Small intestine (tissue), 7 donors: Measurements from ENCODE around the gene DSCAML1. TPM values are rescaled to one million over a fixed set of nuclear protein-coding genes. Genes with fewer than 3 reads are reported as not detected.

Experiments
- DNase-seq, 2 donors: peaks; one replicate each; pipeline versions ENCODE4 v3.0.0 to v3.0.0-alpha.2; 2013
- FAIRE-seq: peaks from 2 replicates; lab custom pipeline; 2012; peaks lifted over from hg19 to GRCh38; lab: Jason Lieb, UNC
- H3K27ac ChIP-seq, 3 donors: one replicate each; pipeline ENCODE4 v1.5.1; 2013; ENCODE audit warnings: low read length in 2 of 3, mild to moderate bottlenecking in 2 of 3, control low read depth in 1 of 3, inconsistent platforms in 1 of 3, low read depth in 1 of 3, moderate library complexity in 1 of 3
- H3K27me3 ChIP-seq, 3 donors: one replicate each; pipeline ENCODE4 v1.6.1; 2013; ENCODE audit warnings: low read length in 3 of 3, inconsistent platforms in 1 of 3; ENCODE audit not compliant: control insufficient read depth in 3 of 3, insufficient read depth in 3 of 3
- H3K36me3 ChIP-seq, 3 donors: one replicate each; pipeline ENCODE4 v1.6.1; 2013; ENCODE audit warnings: low read length in 3 of 3, inconsistent platforms in 1 of 3, low read depth in 1 of 3, mild to moderate bottlenecking in 1 of 3, moderate library complexity in 1 of 3; ENCODE audit not compliant: control insufficient read depth in 3 of 3, insufficient read depth in 2 of 3
- H3K4me1 ChIP-seq, 3 donors: one replicate each; pipeline ENCODE4 v1.6.1; 2013; ENCODE audit warnings: low read length in 2 of 3, inconsistent platforms in 1 of 3, low read depth in 1 of 3, mild to moderate bottlenecking in 1 of 3, moderate library complexity in 1 of 3; ENCODE audit not compliant: control insufficient read depth in 3 of 3, insufficient read depth in 2 of 3
- H3K4me3 ChIP-seq, 3 donors: one replicate each; pipeline ENCODE4 v1.5.1; 2013; ENCODE audit warnings: low read length in 3 of 3, control low read depth in 1 of 3, inconsistent platforms in 1 of 3, low read depth in 1 of 3, mild to moderate bottlenecking in 1 of 3, moderate library complexity in 1 of 3
- H3K9me3 ChIP-seq, 2 donors: one replicate each; pipeline ENCODE4 v1.6.1; 2013; ENCODE audit warnings: low read depth in 1 of 2, low read length in 1 of 2; ENCODE audit not compliant: control insufficient read depth in 2 of 2, insufficient read depth in 1 of 2
- WGBS, 3 donors: extraction: QIAGEN DNeasy Blood & Tissue Kit; methylation state at CpG; one replicate each; pipeline ENCODE4 v1.1.7; 2013; 5-methylcytosine and 5-hydroxymethylcytosine counted together
- polyA plus RNA-seq, 4 donors: library from polyadenylated mRNA; stranded (reverse) in 3 of 4; unstranded in 1 of 4; fragments of 200-250 nt in 3 of 4; fragments of 120-200 nt in 1 of 4; gene quantifications; one replicate each; pipeline versions ENCODE4 v1.2.1 to v1.2.3, GENCODE V29; 2013
- donor health status: healthy with polysubstance abuse.
- donor health status: control.
- donor health status: control.
- donor health status: Bipolar disorder and iron deficiency.
- donor health status: healthy.

Gene DSCAML1
- polyA plus RNA-seq, 4 donors: under 0.01 to 3.3 (median 0.22) TPM; not detected in 1

- Histone ChIP-seq H3K27ac (peak overlapping the region; percentile 34 to 79 (median 42)), H3K27me3 (no peaks in the 10 kb centered on the region), H3K4me3 (no peak overlapping the region), H3K9me3 (no peaks in the 10 kb centered on the region), H3K4me1 (peaks cover 0 to 61% (median 4%) of the 10 kb centered on the region in 3 donors), H3K36me3 (peaks cover 0 to 6% (median 0%) of the 10 kb centered on the region in 3 donors)
- 58 to 78% (median 71%) methylated on average over 18 of the region's 18 CpGs for WGBS, 3 donors
- no peak for DNase-seq
- FAIRE-seq: no peak
Observed at GRCh38 chr11:117823294-117823945, 26.4 kb upstream of the DSCAML1 start.

- peaks cover 0 to 66% (median 4%) of the 10 kb centered on the region in 3 donors for H3K4me1 ChIP-seq
- DNase-seq (peak; percentile 45 to 60), FAIRE-seq (no peak)
- H3K36me3 ChIP-seq: peaks cover 0 to 6% (median 0%) of the 10 kb centered on the region in 3 donors
- no peak overlapping the region for H3K4me3 ChIP-seq
- H3K27me3 ChIP-seq: no peaks in the 10 kb centered on the region
- H3K27ac ChIP-seq: no peak overlapping the region
- no peaks in the 10 kb centered on the region for H3K9me3 ChIP-seq
- 62 to 66% (median 62%) methylated on average over 33 of the region's 33 CpGs for WGBS, 3 donors
Observed at GRCh38 chr11:117822074-117823033, 25.3 kb upstream of the DSCAML1 start.

GRCh38 chr11:117821431-117821830 is 24.4 kb upstream of the DSCAML1 start:
- DNase-seq: no peak
- peaks cover 0 to 9% (median 0%) of the 10 kb centered on the region in 3 donors for H3K36me3 ChIP-seq
- no peaks in the 10 kb centered on the region for H3K9me3 ChIP-seq
- 77 to 84% (median 81%) methylated on average over 12 of the region's 12 CpGs for WGBS, 3 donors
- H3K27me3 ChIP-seq: no peaks in the 10 kb centered on the region
- FAIRE-seq: no peak
- H3K4me1 ChIP-seq: peaks cover 0 to 71% (median 4%) of the 10 kb centered on the region in 3 donors
- no peak overlapping the region for H3K4me3 ChIP-seq
- H3K27ac ChIP-seq: no peak overlapping the region

GRCh38 chr11:117820516-117820915 is 23.5 kb upstream of the DSCAML1 start:
- FAIRE-seq: no peak
- no peaks in the 10 kb centered on the region for H3K27me3 ChIP-seq
- peak overlapping the region in 1 of 3 donors; percentile 87 for H3K27ac ChIP-seq
- no peaks in the 10 kb centered on the region for H3K9me3 ChIP-seq
- no peak overlapping the region for H3K4me3 ChIP-seq
- 74 to 87% (median 82%) methylated on average over 8 to 10 of the region's 10 CpGs for WGBS, 3 donors
- H3K4me1 ChIP-seq: peaks cover 0 to 80% (median 6%) of the 10 kb centered on the region in 3 donors
- DNase-seq: no peak
- peaks cover 0 to 9% (median 0%) of the 10 kb centered on the region in 3 donors for H3K36me3 ChIP-seq

- no peaks in the 10 kb centered on the region for H3K27me3 ChIP-seq
- H3K4me3 ChIP-seq: no peak overlapping the region
- H3K36me3 ChIP-seq: peaks cover 0 to 9% (median 0%) of the 10 kb centered on the region in 3 donors
- peaks cover 0 to 80% (median 6%) of the 10 kb centered on the region in 3 donors for H3K4me1 ChIP-seq
- FAIRE-seq (no peak), DNase-seq (peak; percentile 85 to 86)
- no peaks in the 10 kb centered on the region for H3K9me3 ChIP-seq
- 18 to 63% (median 44%) methylated on average over 11 of the region's 11 CpGs for WGBS, 3 donors
- peak overlapping the region in 2 of 3 donors; percentile 70 to 87 for H3K27ac ChIP-seq
Observed at GRCh38 chr11:117820071-117820470, 23.1 kb upstream of the DSCAML1 start.

- peaks cover 0 to 9% (median 0%) of the 10 kb centered on the region in 3 donors for H3K36me3 ChIP-seq
- peaks cover 0 to 80% (median 6%) of the 10 kb centered on the region in 3 donors for H3K4me1 ChIP-seq
- DNase-seq (peak; percentile 81 to 91), FAIRE-seq (no peak)
- H3K4me3 ChIP-seq: no peak overlapping the region
- H3K27ac ChIP-seq: peak overlapping the region in 2 of 3 donors; percentile 70 to 87
- WGBS, 3 donors: 53 to 69% (median 64%) methylated on average over 9 to 10 of the region's 10 CpGs
- no peaks in the 10 kb centered on the region for H3K9me3 ChIP-seq
- H3K27me3 ChIP-seq: no peaks in the 10 kb centered on the region
Observed at GRCh38 chr11:117819096-117820040, 22.4 kb upstream of the DSCAML1 start.

- WGBS, 3 donors: 52 to 60% (median 55%) methylated on average over 9 of the region's 9 CpGs
- no peak for FAIRE-seq
- peaks cover 0 to 9% (median 0%) of the 10 kb centered on the region in 3 donors for H3K36me3 ChIP-seq
- H3K4me3 ChIP-seq: no peak overlapping the region
- no peaks in the 10 kb centered on the region for H3K27me3 ChIP-seq
- peak overlapping the region in 1 of 3 donors; percentile 57 for H3K27ac ChIP-seq
- H3K4me1 ChIP-seq: peaks cover 2 to 77% (median 6%) of the 10 kb centered on the region in 3 donors
- DNase-seq: no peak
- H3K9me3 ChIP-seq: no peaks in the 10 kb centered on the region
Observed at GRCh38 chr11:117818041-117818873, 21.2 kb upstream of the DSCAML1 start.
